Measurements from ENCODE around the gene WHRN. TPM values are rescaled to one million over a fixed set of nuclear protein-coding genes. Genes with fewer than 3 reads are reported as not detected.

Gene WHRN
- total RNA-seq, 1 experiment from 2014 or later = 1.4 TPM

DNA sequence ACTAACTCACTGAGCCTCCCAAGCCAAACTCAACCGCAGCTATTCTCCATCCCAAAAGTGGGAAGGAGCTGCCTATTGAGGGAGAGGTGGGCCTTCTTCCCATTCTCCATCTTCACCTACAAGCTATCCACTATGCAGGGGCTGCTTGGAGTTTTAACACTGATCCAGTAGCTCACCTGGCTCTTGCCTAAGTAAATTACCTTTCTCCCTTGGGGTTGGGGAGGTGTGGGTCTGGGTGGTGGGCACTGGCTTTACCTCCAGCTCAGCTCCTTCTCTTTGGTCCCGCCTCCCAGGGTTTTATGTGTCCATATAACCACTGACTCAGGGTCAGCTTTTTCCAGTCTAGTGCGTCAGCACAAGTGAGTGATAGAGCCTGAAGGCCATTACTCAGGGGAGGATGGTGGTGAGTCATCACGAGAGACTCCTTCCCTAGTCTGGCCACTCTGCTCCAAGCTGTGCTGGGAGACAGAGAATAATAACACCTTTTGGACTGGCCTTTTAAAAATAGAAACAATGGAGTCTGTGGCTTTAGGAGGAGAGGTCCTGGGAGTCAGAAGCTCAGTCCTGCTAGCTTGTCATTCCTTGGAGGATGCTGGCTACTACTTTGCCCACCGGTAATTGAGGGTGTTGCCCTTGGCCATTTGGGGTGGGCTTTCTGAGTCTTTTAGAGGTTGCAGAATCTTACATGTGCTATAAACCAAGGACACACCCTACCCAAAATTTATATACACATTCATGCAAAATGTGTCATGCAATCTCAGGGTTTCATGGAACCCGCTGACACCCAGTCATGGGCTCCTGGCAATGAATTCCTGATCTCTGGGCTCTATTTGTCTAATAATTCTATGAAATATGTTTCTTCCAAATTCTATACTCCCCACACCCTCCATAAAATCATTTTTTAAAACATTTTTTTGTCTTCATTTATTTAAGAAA, 46.7 kb upstream of the WHRN start:
- peaks cover 8% of the 10 kb centered on the region; the same call in 1 of the 2 replicates for H3K4me1 ChIP-seq
- intact Hi-C loops (cut with micrococcal nuclease; ENCODE audit: unreplicated experiment) = no loop called here
- no peaks in the 10 kb centered on the region for H3K36me3 ChIP-seq (ENCODE audit: control insufficient read depth, insufficient read depth, low read length)
- no peaks in the 10 kb centered on the region for H3K36me3 Mint-ChIP-seq (ENCODE audit: insufficient read depth, unreplicated experiment)
- H3K27ac Mint-ChIP-seq (ENCODE audit: unreplicated experiment) = no peak overlapping the region
- H3K9me3 Mint-ChIP-seq (ENCODE audit: unreplicated experiment) = no peaks in the 10 kb centered on the region
- no TSS peak for BruUV-seq (replicated peaks)
- H3K4me3 Mint-ChIP-seq (ENCODE audit: unreplicated experiment) = no peak overlapping the region
- no peaks in the 10 kb centered on the region for H3K27me3 ChIP-seq (replicated peaks; ENCODE audit: control insufficient read depth, insufficient read depth, low read length)
- ChIA-PET POLR2A (interaction anchor here (0.7 kb wide), 1 partner anchor 36 kb away, joined by 3 read pairs; the partner anchor contains the start of gene ATP6V1G1), CTCF (no interaction called here)
- H3K4me1 Mint-ChIP-seq (ENCODE audit: low read depth, unreplicated experiment) = peaks cover 5% of the 10 kb centered on the region
- H3K4me3 ChIP-seq (ENCODE audit: low read depth, low read length) = no peak overlapping the region
- peak; percentile 53 to 75 for DNase-seq
- H3K27me3 Mint-ChIP-seq (ENCODE audit: insufficient read depth, unreplicated experiment) = peaks cover 7% of the 10 kb centered on the region
- H3K9me3 ChIP-seq = no peaks in the 10 kb centered on the region
- TF ChIP-seq, protein P1, sequence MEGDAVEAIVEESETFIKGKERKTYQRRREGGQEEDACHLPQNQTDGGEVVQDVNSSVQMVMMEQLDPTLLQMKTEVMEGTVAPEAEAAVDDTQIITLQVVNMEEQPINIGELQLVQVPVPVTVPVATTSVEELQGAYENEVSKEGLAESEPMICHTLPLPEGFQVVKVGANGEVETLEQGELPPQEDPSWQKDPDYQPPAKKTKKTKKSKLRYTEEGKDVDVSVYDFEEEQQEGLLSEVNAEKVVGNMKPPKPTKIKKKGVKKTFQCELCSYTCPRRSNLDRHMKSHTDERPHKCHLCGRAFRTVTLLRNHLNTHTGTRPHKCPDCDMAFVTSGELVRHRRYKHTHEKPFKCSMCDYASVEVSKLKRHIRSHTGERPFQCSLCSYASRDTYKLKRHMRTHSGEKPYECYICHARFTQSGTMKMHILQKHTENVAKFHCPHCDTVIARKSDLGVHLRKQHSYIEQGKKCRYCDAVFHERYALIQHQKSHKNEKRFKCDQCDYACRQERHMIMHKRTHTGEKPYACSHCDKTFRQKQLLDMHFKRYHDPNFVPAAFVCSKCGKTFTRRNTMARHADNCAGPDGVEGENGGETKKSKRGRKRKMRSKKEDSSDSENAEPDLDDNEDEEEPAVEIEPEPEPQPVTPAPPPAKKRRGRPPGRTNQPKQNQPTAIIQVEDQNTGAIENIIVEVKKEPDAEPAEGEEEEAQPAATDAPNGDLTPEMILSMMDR (IDR thresholded peaks at IDR 0.05; ENCODE audit: insufficient read depth in 1 of 2, low read depth in 1 of 2, low read length in 1 of 2, severe bottlenecking in 1 of 2, unreplicated experiment in 1 of 2) = no peak

DNA sequence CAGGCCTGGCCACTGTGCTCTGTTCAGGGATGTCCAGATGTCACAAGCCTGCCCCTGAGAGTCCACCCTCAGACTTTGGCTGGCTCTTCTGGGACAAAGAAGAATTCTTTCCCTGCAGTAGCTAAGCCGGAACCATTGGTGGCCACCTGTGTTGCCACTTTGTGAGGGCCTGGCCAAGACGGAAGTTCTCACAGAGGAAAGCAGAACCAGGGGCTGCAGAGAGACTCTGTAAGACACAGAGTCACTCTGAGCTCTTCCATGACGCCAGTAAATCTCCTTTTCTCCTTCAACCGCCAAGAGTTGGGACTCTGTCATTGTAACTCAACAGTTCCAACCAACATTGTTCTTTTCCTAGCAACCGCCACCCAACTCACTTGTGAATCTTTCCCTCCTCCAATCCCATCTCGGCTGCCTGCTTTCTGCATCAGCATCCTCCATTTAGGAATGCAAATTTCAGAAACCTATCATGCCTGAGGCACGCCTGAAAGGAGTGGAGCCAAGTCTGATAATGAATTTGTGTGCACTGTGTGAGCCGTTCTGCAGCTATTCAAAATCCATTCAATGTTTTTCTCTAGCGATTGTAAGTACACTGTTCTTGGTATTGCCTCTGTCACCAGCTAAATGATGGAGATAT, 44.5 kb upstream of the WHRN start:
- no peak overlapping the region for H3K27ac Mint-ChIP-seq (ENCODE audit: unreplicated experiment)
- intact Hi-C loops (cut with micrococcal nuclease; ENCODE audit: unreplicated experiment) = no loop called here
- Histone ChIP-seq H3K4me1 (peaks cover 8% of the 10 kb centered on the region; the same call in 1 of the 2 replicates), H3K36me3 (ENCODE audit: control insufficient read depth, insufficient read depth, low read length) (no peaks in the 10 kb centered on the region), H3K9me3 (no peaks in the 10 kb centered on the region), H3K4me3 (ENCODE audit: low read depth, low read length) (no peak overlapping the region), H3K27me3 (replicated peaks; ENCODE audit: control insufficient read depth, insufficient read depth, low read length) (no peaks in the 10 kb centered on the region)
- no peak for DNase-seq
- no peak overlapping the region for H3K4me3 Mint-ChIP-seq (ENCODE audit: unreplicated experiment)
- no peaks in the 10 kb centered on the region for H3K9me3 Mint-ChIP-seq (ENCODE audit: unreplicated experiment)
- peaks cover 12% of the 10 kb centered on the region for H3K27me3 Mint-ChIP-seq (ENCODE audit: insufficient read depth, unreplicated experiment)
- ChIA-PET POLR2A (no interaction called here), CTCF (interaction anchor here (0.6 kb wide), 2 partner anchors 19 to 1653 kb away, joined by 3 to 10 read pairs; no protein-coding TSS in a partner anchor)
- H3K4me1 Mint-ChIP-seq (ENCODE audit: low read depth, unreplicated experiment) = peaks cover 5% of the 10 kb centered on the region
- no peaks in the 10 kb centered on the region for H3K36me3 Mint-ChIP-seq (ENCODE audit: insufficient read depth, unreplicated experiment)
- TF ChIP-seq, protein P1 (IDR thresholded peaks at IDR 0.05; ENCODE audit: insufficient read depth in 1 of 2, low read depth in 1 of 2, low read length in 1 of 2, severe bottlenecking in 1 of 2, unreplicated experiment in 1 of 2) = no peak
- no TSS peak for BruUV-seq (replicated peaks)

DNA sequence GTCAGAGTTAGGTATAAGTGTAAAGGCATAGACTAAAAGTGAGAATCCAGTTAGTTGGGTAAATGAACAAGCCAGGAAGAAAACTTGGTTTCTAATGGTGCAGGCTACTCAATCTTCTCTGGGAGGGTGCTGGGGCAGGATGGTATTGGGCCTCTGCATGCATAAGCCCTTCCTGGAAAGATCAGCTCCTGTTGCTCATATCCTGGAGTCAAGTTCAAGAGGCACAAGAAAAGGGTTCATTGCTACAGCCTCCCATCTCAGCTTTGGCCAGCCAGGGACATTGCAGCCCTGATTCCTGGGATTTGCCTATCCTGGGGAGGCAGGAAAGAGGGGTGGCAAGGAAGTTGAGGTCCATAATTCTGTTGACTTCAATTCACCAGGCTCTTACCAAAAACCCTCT, 41.6 kb upstream of the WHRN start:
- Mint-ChIP-seq H3K9me3 (ENCODE audit: unreplicated experiment) (no peaks in the 10 kb centered on the region), H3K27ac (ENCODE audit: unreplicated experiment) (no peak overlapping the region), H3K36me3 (ENCODE audit: insufficient read depth, unreplicated experiment) (no peaks in the 10 kb centered on the region), H3K27me3 (ENCODE audit: insufficient read depth, unreplicated experiment) (peaks cover 12% of the 10 kb centered on the region), H3K4me1 (ENCODE audit: low read depth, unreplicated experiment) (peaks cover 2% of the 10 kb centered on the region), H3K4me3 (ENCODE audit: unreplicated experiment) (no peak overlapping the region)
- TF ChIP-seq, protein P1 (IDR thresholded peaks at IDR 0.05; ENCODE audit: insufficient read depth in 1 of 2, low read depth in 1 of 2, low read length in 1 of 2, severe bottlenecking in 1 of 2, unreplicated experiment in 1 of 2) = no peak
- Histone ChIP-seq H3K4me1 (peaks cover 3% of the 10 kb centered on the region; the same call in 1 of the 2 replicates), H3K9me3 (no peaks in the 10 kb centered on the region), H3K36me3 (ENCODE audit: control insufficient read depth, insufficient read depth, low read length) (no peaks in the 10 kb centered on the region), H3K4me3 (ENCODE audit: low read depth, low read length) (no peak overlapping the region), H3K27me3 (replicated peaks; ENCODE audit: control insufficient read depth, insufficient read depth, low read length) (no peaks in the 10 kb centered on the region)
- intact Hi-C loops (cut with micrococcal nuclease; ENCODE audit: unreplicated experiment) = no loop called here
- POLR2A ChIA-PET = no interaction called here
- CTCF ChIA-PET = no interaction called here
- BruUV-seq (replicated peaks) = no TSS peak
- DNase-seq = no peak
